Hematopoietic multipotent progenitor cell treated with erythropoietin and hydrocortisone succinate and interleukin-3 and kit ligand, for 6 days (in vitro differentiated cells): ENCODE results near the gene RBPJ.

Experiments used
- DNase-seq: peaks from one replicate; pipeline ENCODE4 v3.0.0-alpha.2; 2015

RBPJ gene

GRCh38 chr4:26463386-26463785, 142.6 kb downstream of the RBPJ start:
- DNase-seq: no peak

DNA sequence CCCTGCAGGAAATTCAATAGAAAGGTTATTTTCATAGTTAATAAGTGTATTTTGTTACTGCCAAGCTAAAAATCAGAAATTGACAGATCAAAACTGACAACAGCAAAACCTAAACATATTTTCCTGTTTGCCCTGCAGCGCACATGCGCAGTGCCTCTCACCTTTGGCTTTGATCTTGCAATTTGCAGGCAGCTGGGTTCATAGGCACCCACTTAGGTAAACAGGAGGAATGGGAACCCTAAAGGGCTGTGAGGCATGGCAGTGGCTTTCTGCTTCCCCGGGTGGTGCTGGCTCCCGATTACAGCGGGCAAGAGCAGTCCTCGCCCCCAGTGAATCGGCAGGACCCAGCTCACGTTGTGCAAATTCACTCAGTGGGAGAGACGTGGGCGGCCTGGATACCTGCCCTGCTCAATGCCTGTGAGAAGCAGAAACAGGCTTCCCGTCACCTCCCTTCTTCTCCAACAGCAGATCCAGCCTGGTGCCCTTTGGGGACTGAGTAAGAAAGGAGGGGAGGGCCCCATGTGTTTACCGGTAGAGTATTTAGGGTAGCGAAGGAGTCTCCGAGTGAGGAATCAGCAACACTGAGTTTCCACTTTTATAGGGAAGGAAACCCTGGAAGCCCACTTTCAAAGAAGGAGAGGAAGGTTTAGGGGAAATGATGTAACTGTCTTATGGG, 143.7 kb downstream of the RBPJ start:
- no peak for DNase-seq

GRCh38 chr4:26466578-26467270, 145.9 kb downstream of the RBPJ start:
- DNase-seq: no peak

GRCh38 chr4:26467724-26468123, 146.9 kb downstream of the RBPJ start:
- no peak for DNase-seq

- DNase-seq: no peak
Observed at GRCh38 chr4:26468283-26468949, 147.6 kb downstream of the RBPJ start.

DNA sequence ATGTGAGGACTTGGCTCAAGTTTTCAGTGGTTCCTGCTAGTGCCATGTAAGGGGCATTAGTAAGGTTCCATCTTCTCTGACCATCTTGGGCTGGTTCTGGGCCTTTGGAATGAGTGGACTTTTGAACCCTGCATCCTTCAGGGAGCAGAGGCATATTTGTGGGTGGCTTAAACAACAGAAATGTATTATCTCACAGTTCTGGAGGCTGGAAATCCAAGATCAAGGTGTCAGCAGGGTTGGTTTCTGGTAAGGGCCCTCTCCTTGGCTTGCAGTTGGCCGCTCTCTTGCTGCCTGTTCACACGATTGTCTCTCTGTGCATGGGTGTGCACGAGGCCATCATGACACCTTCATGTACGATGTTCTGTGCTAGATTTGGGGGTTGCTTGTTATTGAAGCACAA, 148.2 kb downstream of the RBPJ start:
- DNase-seq: no peak

GRCh38 chr4:26471890-26472289, 151.1 kb downstream of the RBPJ start:
- DNase-seq: no peak

GRCh38 chr4:26473893-26474292, 153.1 kb downstream of the RBPJ start:
- no peak for DNase-seq

GRCh38 chr4:26474551-26474950, 153.7 kb downstream of the RBPJ start:
- DNase-seq: no peak

GRCh38 chr4:26475716-26476115, 154.9 kb downstream of the RBPJ start:
- no peak for DNase-seq

DNA sequence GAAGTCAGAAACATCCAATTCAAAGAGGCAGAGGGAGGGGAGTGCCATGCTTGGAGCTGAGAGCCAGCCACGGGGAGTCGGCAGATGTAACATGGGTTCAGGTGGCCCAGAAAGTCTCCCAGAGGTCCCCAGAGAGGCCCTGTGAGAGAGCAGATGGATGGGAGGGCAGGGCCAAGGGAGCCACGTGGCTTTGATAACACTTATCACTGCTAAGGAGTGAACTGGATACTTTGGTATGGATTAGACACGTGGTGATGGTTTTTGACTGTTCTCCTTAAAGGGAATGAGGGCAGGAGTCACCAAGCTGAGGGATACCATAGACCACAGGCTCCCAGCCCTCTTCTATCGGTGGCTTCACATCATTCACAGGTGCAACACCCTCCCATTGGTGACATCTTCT, 155.7 kb downstream of the RBPJ start:
- no peak for DNase-seq

- no peak for DNase-seq
Observed at GRCh38 chr4:26478330-26478729, 157.5 kb downstream of the RBPJ start.

GRCh38 chr4:26482508-26483462, 162.0 kb downstream of the RBPJ start:
- DNase-seq: no peak

GRCh38 chr4:26484032-26484515, 163.3 kb downstream of the RBPJ start:
- DNase-seq: no peak

- no peak for DNase-seq
Observed at GRCh38 chr4:26484516-26484915, 163.7 kb downstream of the RBPJ start.
